Nephron progenitor cell (in vitro differentiated cells): ENCODE results near the gene NOC2L.
A peak's percentile ranks its signal among the peaks of the same experiment; 100 is the strongest.

Experiments used
- DNase-seq: peaks from one replicate; pipeline ENCODE4 v3.0.0; 2021
- H3K27ac Mint-ChIP-seq: 2 replicates; pipeline ENCODE4 v1.8.0; 2021; ENCODE audit warnings: mild to moderate bottlenecking, moderate library complexity, mixed read lengths
- H3K27me3 Mint-ChIP-seq: 2 replicates; pipeline ENCODE4 v1.8.0; 2021; ENCODE audit warnings: mild to moderate bottlenecking, low read depth, mixed read lengths; ENCODE audit not compliant: poor library complexity
- H3K36me3 Mint-ChIP-seq: 2 replicates; pipeline ENCODE4 v1.8.0; 2021; ENCODE audit warnings: low read depth, mixed read lengths
- H3K4me1 Mint-ChIP-seq: 2 replicates; pipeline ENCODE4 v1.8.0; 2021; ENCODE audit warnings: mixed read lengths
- H3K4me3 Mint-ChIP-seq: 2 replicates; pipeline ENCODE4 v1.8.0; 2021; ENCODE audit warnings: mild to moderate bottlenecking, moderate library complexity, mixed read lengths
- H3K9me3 Mint-ChIP-seq: 2 replicates; pipeline ENCODE4 v1.8.0; 2021; ENCODE audit warnings: mild to moderate bottlenecking, moderate library complexity, mixed read lengths
- TF ChIP-seq, protein P1 (sequence below): fragments of 200-600 bp; sonication (generic); IDR thresholded peaks from 2 replicates; pipeline ENCODE4 v1.5.0; 2021; ENCODE audit warnings: antibody characterized with exemption

NOC2L gene

DNA sequence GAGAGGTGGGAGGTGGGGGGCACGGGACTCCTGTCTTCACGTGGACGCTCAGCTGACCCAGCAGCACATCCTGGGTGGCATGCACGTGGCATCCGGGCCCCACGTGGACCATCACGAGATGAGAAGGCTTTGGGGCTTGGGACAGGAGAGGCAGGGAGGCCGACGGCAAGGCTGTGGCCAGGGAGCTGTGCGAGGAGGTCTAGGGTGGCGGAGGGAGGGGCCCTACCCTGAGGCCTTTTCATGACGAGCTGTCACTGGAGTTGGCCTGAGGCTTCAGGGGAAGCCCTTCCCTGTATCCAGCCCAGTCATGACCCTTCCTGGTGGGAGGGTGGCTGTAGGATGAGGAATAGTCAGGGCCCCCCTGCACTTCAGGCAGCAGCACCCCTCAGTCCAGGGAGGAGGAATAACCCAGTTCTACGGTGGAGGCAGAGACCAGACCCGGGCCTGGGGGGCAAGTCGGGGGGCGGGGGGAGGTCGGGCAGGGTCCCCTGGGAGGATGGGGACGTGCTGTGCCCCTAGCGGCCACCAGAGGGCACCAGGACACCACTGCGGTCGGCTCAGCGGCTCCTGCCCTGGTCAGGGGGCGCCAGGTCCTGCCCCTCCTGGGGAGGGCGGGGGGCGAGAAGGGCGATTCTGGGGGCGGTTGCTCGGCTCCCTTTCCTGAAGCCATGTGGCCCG is 24.9 kb upstream of the NOC2L start:
- peak; percentile 83 for DNase-seq
- Mint-ChIP-seq H3K4me1 (peaks cover 5% of the 10 kb centered on the region), H3K27ac (no peak overlapping the region), H3K4me3 (no peak overlapping the region), H3K9me3 (peaks cover 15% of the 10 kb centered on the region), H3K27me3 (peaks cover 67% of the 10 kb centered on the region), H3K36me3 (peaks cover 10% of the 10 kb centered on the region)
- TF ChIP-seq, protein P1, sequence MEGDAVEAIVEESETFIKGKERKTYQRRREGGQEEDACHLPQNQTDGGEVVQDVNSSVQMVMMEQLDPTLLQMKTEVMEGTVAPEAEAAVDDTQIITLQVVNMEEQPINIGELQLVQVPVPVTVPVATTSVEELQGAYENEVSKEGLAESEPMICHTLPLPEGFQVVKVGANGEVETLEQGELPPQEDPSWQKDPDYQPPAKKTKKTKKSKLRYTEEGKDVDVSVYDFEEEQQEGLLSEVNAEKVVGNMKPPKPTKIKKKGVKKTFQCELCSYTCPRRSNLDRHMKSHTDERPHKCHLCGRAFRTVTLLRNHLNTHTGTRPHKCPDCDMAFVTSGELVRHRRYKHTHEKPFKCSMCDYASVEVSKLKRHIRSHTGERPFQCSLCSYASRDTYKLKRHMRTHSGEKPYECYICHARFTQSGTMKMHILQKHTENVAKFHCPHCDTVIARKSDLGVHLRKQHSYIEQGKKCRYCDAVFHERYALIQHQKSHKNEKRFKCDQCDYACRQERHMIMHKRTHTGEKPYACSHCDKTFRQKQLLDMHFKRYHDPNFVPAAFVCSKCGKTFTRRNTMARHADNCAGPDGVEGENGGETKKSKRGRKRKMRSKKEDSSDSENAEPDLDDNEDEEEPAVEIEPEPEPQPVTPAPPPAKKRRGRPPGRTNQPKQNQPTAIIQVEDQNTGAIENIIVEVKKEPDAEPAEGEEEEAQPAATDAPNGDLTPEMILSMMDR: peak; percentile 89

DNA sequence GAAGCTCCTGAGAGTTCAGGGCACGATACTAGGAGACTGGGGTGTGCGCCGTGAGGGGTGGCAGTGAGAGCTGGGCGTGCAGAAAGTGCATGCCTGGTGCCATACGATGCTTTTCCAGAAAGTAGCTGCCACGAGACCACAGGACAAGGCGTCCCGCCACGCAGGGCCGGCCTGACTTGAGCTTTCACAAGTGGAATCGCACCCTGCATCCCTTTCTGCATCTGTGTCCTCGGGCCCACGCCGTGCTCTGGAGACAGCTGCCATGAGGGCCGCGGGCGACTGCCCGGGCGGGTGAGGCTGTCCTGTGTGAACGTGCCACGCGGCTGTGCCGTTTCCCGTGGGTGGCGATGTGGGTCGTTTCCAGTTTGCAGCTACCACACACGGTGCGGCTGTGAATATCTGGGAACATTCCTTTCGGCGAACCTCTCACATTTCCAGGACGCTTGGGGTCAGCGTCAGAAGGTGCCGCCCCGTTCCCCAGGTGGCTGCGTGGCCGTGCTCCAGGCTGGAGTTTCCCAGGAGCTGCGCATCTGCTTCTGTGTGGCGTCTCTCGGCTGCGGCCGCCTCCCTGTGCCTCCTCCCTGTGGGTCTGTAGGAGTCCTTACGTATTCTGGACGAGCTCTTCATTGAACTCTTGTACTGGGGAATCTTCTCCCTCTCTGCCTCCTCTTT is 23.8 kb upstream of the NOC2L start:
- no peak overlapping the region for H3K27ac Mint-ChIP-seq
- H3K4me3 Mint-ChIP-seq: no peak overlapping the region
- H3K36me3 Mint-ChIP-seq: peaks cover 6% of the 10 kb centered on the region
- no peak for DNase-seq
- H3K9me3 Mint-ChIP-seq: peaks cover 10% of the 10 kb centered on the region
- H3K27me3 Mint-ChIP-seq: peaks cover 61% of the 10 kb centered on the region
- TF ChIP-seq, protein P1: no peak
- H3K4me1 Mint-ChIP-seq: peaks cover 9% of the 10 kb centered on the region

DNA sequence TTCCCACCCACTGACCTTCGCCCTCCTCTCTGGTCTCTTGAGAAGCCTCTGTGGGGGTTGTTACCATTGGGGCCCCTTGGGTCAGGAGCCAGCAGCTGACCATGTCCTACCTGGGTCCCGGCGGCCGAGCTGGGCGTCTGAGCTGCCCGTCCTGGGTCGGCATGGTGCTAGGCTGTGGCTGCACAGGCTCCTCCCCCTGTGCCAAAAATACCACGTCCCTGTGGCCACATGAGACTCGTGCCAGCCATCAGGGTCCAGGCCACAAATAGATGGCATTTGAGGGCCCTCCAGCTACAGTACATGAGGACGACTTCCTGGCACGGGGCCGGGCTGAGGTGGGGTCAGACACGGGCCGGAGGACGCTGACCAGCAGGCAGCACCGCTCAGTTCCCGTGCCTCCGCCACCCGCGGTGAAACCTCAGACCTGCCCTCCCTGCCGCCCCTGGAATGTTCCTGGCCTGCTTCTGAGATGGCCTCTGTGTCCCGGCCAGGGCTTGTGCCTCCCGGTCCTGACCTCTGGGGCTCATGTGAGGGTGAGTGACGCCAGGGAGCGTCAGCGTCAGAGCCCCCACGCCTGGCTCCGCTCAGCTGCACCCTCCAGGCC is 23.0 kb upstream of the NOC2L start, which contains the start of gene PERM1:
Gene PERM1 (minus strand): TSS at position 139 of the 604 bp plus-strand sequence. CDS start 1,064 bp downstream, outside the sequence.
- TF ChIP-seq, protein P1: no peak
- Mint-ChIP-seq H3K4me3 (no peak within 1 kb of the TSS), H3K9me3 (peaks cover 6% of the 10 kb centered on the region), H3K27me3 (peaks cover 57% of the 10 kb centered on the region), H3K36me3 (peaks cover 4% of the 10 kb centered on the region), H3K27ac (no peak within 1 kb of the TSS), H3K4me1 (peaks cover 9% of the 10 kb centered on the region)
- DNase-seq: no peak

DNA sequence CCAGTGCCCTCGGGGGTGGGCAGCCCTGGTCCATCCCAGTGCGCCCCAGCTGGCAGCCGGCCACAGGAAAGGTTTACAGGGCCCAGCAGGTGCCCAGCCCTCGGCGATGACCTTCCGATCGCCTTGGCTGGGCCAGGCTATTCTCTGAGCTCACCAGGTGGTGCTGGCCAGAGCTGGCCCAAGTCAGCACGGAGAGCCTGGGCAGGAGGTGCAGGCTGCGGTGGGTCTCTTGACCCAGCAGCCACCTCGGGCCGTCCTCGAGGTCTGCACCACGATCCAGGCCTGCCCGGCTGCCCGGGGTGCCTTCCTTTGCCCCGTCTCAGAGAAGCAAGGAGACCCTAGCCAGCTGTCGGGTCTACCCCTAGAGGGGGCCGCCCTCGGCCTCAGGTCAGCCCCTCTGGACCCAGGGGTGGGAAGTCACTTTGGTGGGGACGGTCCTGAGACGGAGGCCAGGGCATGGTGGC is 22.5 kb upstream of the NOC2L start:
- H3K27ac Mint-ChIP-seq: no peak overlapping the region
- peaks cover 56% of the 10 kb centered on the region for H3K27me3 Mint-ChIP-seq
- DNase-seq: no peak
- TF ChIP-seq, protein P1: no peak
- H3K4me1 Mint-ChIP-seq: peaks cover 9% of the 10 kb centered on the region
- no peak overlapping the region for H3K4me3 Mint-ChIP-seq
- H3K9me3 Mint-ChIP-seq: peaks cover 6% of the 10 kb centered on the region
- peaks cover 4% of the 10 kb centered on the region for H3K36me3 Mint-ChIP-seq

GRCh38 chr1:980602-981395 is 21.7 kb upstream of the NOC2L start:
- Mint-ChIP-seq H3K4me3 (no peak overlapping the region), H3K27ac (no peak overlapping the region), H3K27me3 (peaks cover 51% of the 10 kb centered on the region), H3K9me3 (peaks cover 6% of the 10 kb centered on the region), H3K36me3 (peaks cover 4% of the 10 kb centered on the region), H3K4me1 (peaks cover 11% of the 10 kb centered on the region)
- TF ChIP-seq, protein P1: no peak
- no peak for DNase-seq
